HEK293T (cell line): ENCODE results near the gene OOSP3.
"Not testable (repeated sequence)": the region's sequence is repeated elsewhere in the genome, so short reads cannot be mapped to it uniquely, and the experiment has no call there.

Experiments
- CTCF ChIA-PET: fragments of 350-600 bp; formaldehyde crosslinking; extraction: SDS; loops from one replicate; lab custom pipeline; 2021; ENCODE audit warnings: antibody characterized with exemption, inconsistent platforms; lab: Yijun Ruan, JAX
- POLR2A ChIA-PET: fragments of 350-600 bp; formaldehyde crosslinking; extraction: SDS; loops from one replicate; lab custom pipeline; 2020; ENCODE audit warnings: antibody characterized with exemption, inconsistent platforms; lab: Yijun Ruan, JAX
- DNase-seq: peaks from one replicate; pipeline ENCODE4 v3.0.0; 2012; ENCODE audit warnings: mixed read lengths; ENCODE audit errors: extremely low spot score
- ARNT ChIP-seq: fragments of 450-650 bp; IDR thresholded peaks from 2 replicates; pipeline ENCODE4 v1.6.1; 2017; ENCODE audit warnings: mild to moderate bottlenecking
- BHLHE40 ChIP-seq: fragments of 450-650 bp; IDR thresholded peaks from 2 replicates; pipeline ENCODE4 v1.6.1; 2016; ENCODE audit warnings: mild to moderate bottlenecking, moderate library complexity, borderline replicate concordance
- CTBP1 ChIP-seq: fragments of 450-650 bp; IDR thresholded peaks from 2 replicates; pipeline ENCODE4 v1.6.1; 2016; ENCODE audit warnings: borderline replicate concordance
- ELF4 ChIP-seq: fragments of 450-650 bp; IDR thresholded peaks from 2 replicates; pipeline ENCODE4 v1.6.1; 2017; ENCODE audit warnings: antibody characterized with exemption
- FOXA1 ChIP-seq: fragments of 450-650 bp; IDR thresholded peaks from 2 replicates; pipeline ENCODE4 v1.6.1; 2016; ENCODE audit warnings: mild to moderate bottlenecking
- FOXK2 ChIP-seq: fragments of 450-650 bp; IDR thresholded peaks from 2 replicates; pipeline ENCODE4 v1.6.1; 2016; ENCODE audit warnings: mild to moderate bottlenecking
- FOXM1 ChIP-seq: fragments of 450-650 bp; IDR thresholded peaks from 2 replicates; pipeline ENCODE4 v1.6.1; 2017; ENCODE audit warnings: mild to moderate bottlenecking, borderline replicate concordance
- HDGF ChIP-seq: fragments of 450-650 bp; IDR thresholded peaks from 2 replicates; pipeline ENCODE4 v1.6.1; 2017; ENCODE audit warnings: antibody characterized with exemption, borderline replicate concordance
- L3MBTL2 ChIP-seq: fragments of 450-650 bp; conservative IDR thresholded peaks from 2 replicates; pipeline ENCODE4 v1.6.1; 2016; ENCODE audit warnings: mild to moderate bottlenecking
- LEF1 ChIP-seq: fragments of 450-650 bp; IDR thresholded peaks from 2 replicates; pipeline ENCODE4 v1.6.1; 2017; ENCODE audit warnings: mild to moderate bottlenecking, borderline replicate concordance
- NFRKB ChIP-seq: fragments of 450-650 bp; IDR thresholded peaks from 2 replicates; pipeline ENCODE4 v1.6.1; 2016; ENCODE audit warnings: mild to moderate bottlenecking, moderate library complexity
- SP1 ChIP-seq: fragments of 450-650 bp; IDR thresholded peaks from 2 replicates; pipeline ENCODE4 v1.6.1; 2017
- SUZ12 ChIP-seq: fragments of 450-650 bp; IDR thresholded peaks from 2 replicates; pipeline ENCODE4 v1.6.1; 2016; ENCODE audit warnings: mild to moderate bottlenecking
- TARDBP ChIP-seq: fragments of 450-650 bp; IDR thresholded peaks from 2 replicates; pipeline ENCODE4 v1.6.1; 2016
- ZNF384 ChIP-seq: fragments of 450-650 bp; IDR thresholded peaks from 2 replicates; pipeline ENCODE4 v1.6.1; 2016
- TF ChIP-seq, protein P1 (sequence below): fragments of 450-650 bp; IDR thresholded peaks from 2 replicates; pipeline ENCODE4 v1.6.1; 2016

OOSP3 gene

DNA sequence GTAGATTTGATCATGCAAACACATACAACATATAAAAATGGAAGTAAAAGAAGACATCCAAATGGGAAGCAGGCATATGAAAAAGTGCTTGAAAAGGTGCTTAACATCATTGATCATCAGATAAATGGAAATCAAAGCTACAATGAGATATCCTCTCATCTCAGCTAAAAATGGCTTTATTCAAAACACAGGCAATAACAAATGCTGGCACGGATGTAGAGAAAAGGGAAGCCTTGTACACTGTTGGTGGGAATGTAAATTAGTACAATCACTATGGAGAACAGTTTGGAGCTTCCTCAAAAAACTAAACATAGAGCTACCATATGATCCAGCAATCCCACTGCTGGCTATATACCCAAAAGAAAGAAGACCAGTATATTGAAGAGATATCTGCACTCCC is 11.7 kb upstream of the OOSP3 start:
- ChIA-PET CTCF (no interaction called here), POLR2A (no interaction called here)
- DNase-seq = no peak
- TF ChIP-seq ELF4 (no peak), HDGF (no peak), ZNF384 (no peak), TARDBP (no peak), FOXM1 (no peak), SP1 (no peak), BHLHE40 (no peak)

GRCh38 chr11:59867946-59868345 is 10.6 kb upstream of the OOSP3 start:
- CTCF ChIA-PET = no interaction called here
- TF ChIP-seq ELF4 (no peak), TARDBP (no peak), SUZ12 (no peak), FOXA1 (no peak), HDGF (no peak), L3MBTL2 (no peak), FOXM1 (no peak), ZNF384 (no peak), FOXK2 (no peak), CTBP1 (no peak), BHLHE40 (no peak), SP1 (no peak), ARNT (no peak), NFRKB (no peak), LEF1 (no peak)
- TF ChIP-seq, protein P1, sequence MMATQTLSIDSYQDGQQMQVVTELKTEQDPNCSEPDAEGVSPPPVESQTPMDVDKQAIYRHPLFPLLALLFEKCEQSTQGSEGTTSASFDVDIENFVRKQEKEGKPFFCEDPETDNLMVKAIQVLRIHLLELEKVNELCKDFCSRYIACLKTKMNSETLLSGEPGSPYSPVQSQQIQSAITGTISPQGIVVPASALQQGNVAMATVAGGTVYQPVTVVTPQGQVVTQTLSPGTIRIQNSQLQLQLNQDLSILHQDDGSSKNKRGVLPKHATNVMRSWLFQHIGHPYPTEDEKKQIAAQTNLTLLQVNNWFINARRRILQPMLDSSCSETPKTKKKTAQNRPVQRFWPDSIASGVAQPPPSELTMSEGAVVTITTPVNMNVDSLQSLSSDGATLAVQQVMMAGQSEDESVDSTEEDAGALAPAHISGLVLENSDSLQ = no peak
- POLR2A ChIA-PET = no interaction called here
- no peak for DNase-seq

DNA sequence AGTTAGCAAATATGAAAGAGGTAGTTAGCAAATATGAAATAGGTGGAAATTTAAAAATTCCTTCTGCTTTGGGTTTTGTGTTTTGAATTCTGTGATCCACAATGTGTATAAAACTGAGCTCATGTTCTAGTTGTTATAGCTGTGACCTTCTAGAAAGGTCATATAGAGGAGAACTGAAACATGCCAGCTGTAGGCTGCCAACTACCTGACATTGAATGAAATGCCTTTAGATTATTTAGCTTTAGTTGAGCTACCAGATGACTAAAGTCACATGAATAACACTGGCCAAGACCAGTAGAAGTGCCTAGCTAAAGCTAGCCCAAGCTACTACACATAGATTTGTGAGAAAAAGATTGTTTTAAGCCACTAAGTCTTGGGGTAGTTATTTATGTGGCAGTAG is 6.5 kb upstream of the OOSP3 start:
- ChIA-PET CTCF (no interaction called here), POLR2A (no interaction called here)
- no peak for DNase-seq
- TF ChIP-seq FOXA1 (no peak), ELF4 (no peak), NFRKB (no peak), BHLHE40 (no peak), HDGF (no peak), L3MBTL2 (no peak), FOXK2 (no peak), FOXM1 (no peak), LEF1 (no peak), TARDBP (no peak), ZNF384 (no peak), SUZ12 (no peak), CTBP1 (no peak), ARNT (no peak), SP1 (no peak)
- TF ChIP-seq, protein P1 = no peak

- no peak for DNase-seq
- TF ChIP-seq ZNF384 = no peak
- no peak for TF ChIP-seq NFRKB
- ChIA-PET CTCF (no interaction called here), POLR2A (no interaction called here)
These were observed 2.6 kb upstream of the OOSP3 start for GRCh38 chr11:59875856-59876519.

DNA sequence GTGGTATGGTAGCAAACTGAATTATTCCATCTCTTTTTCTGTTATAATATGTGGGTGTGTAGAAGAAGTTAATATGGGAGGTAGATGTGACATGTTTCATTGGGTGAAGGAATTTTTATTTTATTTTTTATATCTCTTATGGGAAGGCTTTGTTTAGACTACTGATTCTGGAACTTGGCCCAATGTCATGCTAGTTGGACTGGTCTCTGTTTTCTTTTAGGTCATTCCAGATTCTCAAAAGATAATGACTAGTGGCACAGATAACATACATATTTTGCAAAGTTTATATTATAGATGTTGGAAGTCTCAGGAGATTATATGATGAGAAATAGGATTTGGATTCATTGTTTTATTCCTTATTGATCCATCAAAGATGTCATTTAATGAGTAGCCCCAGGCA is 1.3 kb upstream of the OOSP3 start:
- no peak for TF ChIP-seq L3MBTL2
- no peak for TF ChIP-seq LEF1
- TF ChIP-seq ELF4 = no peak
- no peak for TF ChIP-seq SP1
- no peak for TF ChIP-seq ARNT
- TF ChIP-seq HDGF = no peak
- no peak for TF ChIP-seq NFRKB
- TF ChIP-seq CTBP1 = no peak
- TF ChIP-seq FOXA1 = no peak
- no peak for TF ChIP-seq ZNF384
- no peak for TF ChIP-seq BHLHE40
- TF ChIP-seq TARDBP = no peak
- no peak for DNase-seq
- ChIA-PET CTCF (no interaction called here), POLR2A (no interaction called here)

DNA sequence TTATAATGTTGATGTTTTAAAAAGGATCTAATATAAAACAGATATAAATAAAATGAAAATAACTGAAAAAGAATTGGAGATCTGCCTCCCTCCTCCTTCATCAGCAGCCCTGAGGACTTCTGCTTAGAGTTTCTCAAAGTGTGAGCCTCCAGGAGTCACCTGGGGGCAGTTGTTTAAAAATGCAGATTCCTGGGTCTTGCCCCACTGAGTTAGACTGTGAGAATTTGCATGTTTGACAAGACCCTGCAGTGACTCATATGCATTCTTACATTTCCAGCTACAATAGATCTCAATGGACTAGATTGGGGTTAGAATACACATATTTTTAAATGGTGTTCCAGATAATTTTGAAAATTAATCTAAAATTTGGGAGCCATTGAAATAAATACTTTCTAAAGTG is 798 bp upstream of the OOSP3 start:
- TF ChIP-seq FOXM1 (no peak), LEF1 (no peak), FOXK2 (no peak)
- CTCF ChIA-PET = no interaction called here
- no peak for DNase-seq
- POLR2A ChIA-PET = no interaction called here

DNA sequence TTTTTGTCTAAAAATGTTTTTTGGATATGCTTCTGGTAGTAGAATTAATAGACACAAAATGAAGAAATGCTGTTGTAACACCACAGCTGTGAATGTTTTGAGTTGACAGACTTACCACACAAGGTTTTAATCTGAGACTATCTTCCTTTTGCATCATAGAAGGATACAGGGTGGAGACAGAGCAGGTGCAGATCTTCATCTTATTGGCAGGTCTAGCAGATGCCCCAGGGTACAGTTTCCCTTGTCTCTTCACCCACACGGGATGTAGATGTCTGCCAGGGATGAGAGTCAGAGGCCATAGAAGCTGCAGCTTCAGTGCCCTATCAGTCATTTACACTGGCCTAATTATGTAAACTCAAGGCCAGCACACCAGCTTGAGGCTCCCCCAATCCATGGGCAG is 985 bp downstream of the OOSP3 start:
- CTCF ChIA-PET = no interaction called here
- POLR2A ChIA-PET = no interaction called here
- no peak for DNase-seq
- TF ChIP-seq ZNF384 (no peak), FOXA1 (no peak), SP1 (no peak), FOXK2 (no peak), BHLHE40 (no peak), ELF4 (no peak)

GRCh38 chr11:59883597-59883996 is 5.0 kb downstream of the OOSP3 start:
- TF ChIP-seq SUZ12 (no peak), BHLHE40 (no peak), FOXK2 (no peak), CTBP1 (no peak), ELF4 (no peak), FOXM1 (no peak), TARDBP (no peak), LEF1 (no peak), SP1 (no peak), HDGF (no peak), ZNF384 (no peak), NFRKB (no peak), FOXA1 (no peak), ARNT (no peak), L3MBTL2 (no peak)
- TF ChIP-seq, protein P1 = no peak
- POLR2A ChIA-PET = no interaction called here
- CTCF ChIA-PET = no interaction called here
- DNase-seq = no peak

- CTCF ChIA-PET, POLR2A ChIA-PET, DNase-seq: not testable (repeated sequence)
These were observed 8.6 kb downstream of the OOSP3 start for GRCh38 chr11:59887156-59887555.
